A549 (cell line): Measurements from ENCODE around the gene SLC5A8. TPM values are rescaled to one million over a fixed set of nuclear protein-coding genes. Genes with fewer than 3 reads are reported as not detected.

Experiments
- ATAC-seq, 2 experiments: fragments of 200-7000 bp in 1 of 2; fragments of >200 bp in 1 of 2; cut with Nextera tagmentation in 1 of 2; cut with Tn5 transposase in 1 of 2; 3 replicates each; pipeline versions ENCODE4 v1.8.0 to v1.9.1; 2018 to 2020; ENCODE audit warnings: mild to moderate bottlenecking in 1 of 2, moderate library complexity in 1 of 2
- CTCF ChIA-PET: fragments of 300-600 bp; sonication (Branson Sonifier 250); formaldehyde crosslinking; extraction: SDS; loops from one replicate; lab custom pipeline; 2021; ENCODE audit warnings: antibody characterized with exemption, inconsistent platforms; lab: Yijun Ruan, JAX
- POLR2A ChIA-PET: fragments of 350-600 bp; formaldehyde crosslinking; extraction: SDS; loops from one replicate; lab custom pipeline; 2021; ENCODE audit warnings: antibody characterized with exemption, inconsistent platforms; lab: Yijun Ruan, JAX
- DNase-seq, 2 experiments: peaks; one replicate each; pipeline versions ENCODE4 v3.0.0 to v3.0.0-alpha.2; 2011 to 2016; ENCODE audit warnings: low read depth in 1 of 2, low spot score in 1 of 2
- FAIRE-seq: peaks from 2 replicates; lab custom pipeline; 2011; peaks lifted over from hg19 to GRCh38; lab: Jason Lieb, UNC
- H3K27ac ChIP-seq, 2 experiments: fragments of >200 bp; sonication (Bioruptor Twin); formaldehyde crosslinking; 3 replicates each; pipeline ENCODE4 v1.5.1; 2016 to 2017
- H3K4me1 ChIP-seq: fragments of >200 bp; sonication (Bioruptor Twin); formaldehyde crosslinking; 3 replicates; pipeline ENCODE4 v1.6.1; 2016
- H3K4me2 ChIP-seq: fragments of >200 bp; sonication (Bioruptor Twin); formaldehyde crosslinking; 3 replicates; pipeline ENCODE4 v1.6.1; 2016
- H3K4me3 ChIP-seq: fragments of >200 bp; sonication (Bioruptor Twin); formaldehyde crosslinking; 3 replicates; pipeline ENCODE4 v1.5.1; 2016
- H3K9me3 ChIP-seq: fragments of >200 bp; sonication (Bioruptor Twin); formaldehyde crosslinking; 3 replicates; pipeline ENCODE4 v1.6.1; 2016
- CBX2 ChIP-seq: fragments of 200-600 bp; sonication (generic); IDR thresholded peaks from 2 replicates; pipeline ENCODE4 v1.6.1; 2016; ENCODE audit warnings: low read depth, mild to moderate bottlenecking, borderline replicate concordance
- CHD2 ChIP-seq: fragments of 150-350 bp; IDR thresholded peaks from 2 replicates; pipeline ENCODE4 v1.6.1; 2014; ENCODE audit warnings: low read length; ENCODE audit not compliant: partially characterized antibody
- CHD4 ChIP-seq: fragments of 200-600 bp; sonication (generic); IDR thresholded peaks from 2 replicates; pipeline ENCODE4 v1.6.1; 2016; ENCODE audit warnings: antibody characterized with exemption, mild to moderate bottlenecking, borderline replicate concordance
- EHMT2 ChIP-seq: fragments of 200-600 bp; sonication (generic); IDR thresholded peaks from 2 replicates; pipeline ENCODE4 v1.6.1; 2016; ENCODE audit warnings: antibody characterized with exemption, low read depth, mild to moderate bottlenecking, moderate library complexity
- EP300 ChIP-seq, 2 experiments: fragments of >200 bp; sonication (Bioruptor Twin); formaldehyde crosslinking; IDR thresholded peaks; 2 replicates in 1 of 2; 3 replicates in 1 of 2; pipeline ENCODE4 v1.6.1; 2016 to 2017
- ESRRA ChIP-seq: fragments of 150-350 bp; IDR thresholded peaks from 2 replicates; pipeline ENCODE4 v1.6.1; 2014; ENCODE audit warnings: mild to moderate bottlenecking, low read length, borderline replicate concordance
- FOSB ChIP-seq: fragments of 250-450 bp; sonication (Bioruptor Pico); IDR thresholded peaks from 2 replicates; pipeline ENCODE4 v1.5.0; 2020; ENCODE audit warnings: mild to moderate bottlenecking, moderate library complexity
- FOXS1 ChIP-seq: fragments of 250-450 bp; sonication (Bioruptor Pico); IDR thresholded peaks from 2 replicates; pipeline ENCODE4 v1.5.0; 2020; ENCODE audit warnings: mild to moderate bottlenecking, moderate library complexity
- GATA3 ChIP-seq: IDR thresholded peaks from 2 replicates; pipeline ENCODE4 v1.6.1; 2012; ENCODE audit warnings: borderline replicate concordance
- HDAC2 ChIP-seq: fragments of 200-600 bp; sonication (generic); IDR thresholded peaks from 2 replicates; pipeline ENCODE4 v1.6.1; 2016
- HOXB5 ChIP-seq: fragments of 250-450 bp; sonication (Bioruptor Pico); IDR thresholded peaks from 2 replicates; pipeline ENCODE4 v1.5.0; 2020; ENCODE audit warnings: mild to moderate bottlenecking, moderate library complexity
- JUN ChIP-seq, 2 experiments: fragments of >200 bp; sonication (Bioruptor Twin); formaldehyde crosslinking; IDR thresholded peaks; 2 replicates in 1 of 2; 3 replicates in 1 of 2; pipeline ENCODE4 v1.6.1; 2016 to 2017
- JUNB ChIP-seq: fragments of >200 bp; sonication (Bioruptor Twin); formaldehyde crosslinking; IDR thresholded peaks from 2 replicates; pipeline ENCODE4 v1.6.1; 2016
- KDM1A ChIP-seq: fragments of 200-600 bp; sonication (generic); IDR thresholded peaks from 2 replicates; pipeline ENCODE4 v1.6.1; 2016; ENCODE audit warnings: low read depth, mild to moderate bottlenecking
- KDM5A ChIP-seq: fragments of 200-600 bp; sonication (generic); IDR thresholded peaks from 2 replicates; pipeline ENCODE4 v1.6.1; 2016; ENCODE audit warnings: antibody characterized with exemption, mild to moderate bottlenecking
- NFE2L2 ChIP-seq: fragments of 150-350 bp; conservative IDR thresholded peaks from 2 replicates; pipeline ENCODE4 v1.6.1; 2014; ENCODE audit warnings: low read length
- NPAS2 ChIP-seq: fragments of 250-450 bp; sonication (Bioruptor Pico); IDR thresholded peaks from 2 replicates; pipeline ENCODE4 v1.8.0; 2022; ENCODE audit warnings: mild to moderate bottlenecking, moderate library complexity, borderline replicate concordance
- POLR2AphosphoS2 ChIP-seq: conservative IDR thresholded peaks from 2 replicates; pipeline ENCODE4 v1.6.1; 2012; ENCODE audit warnings: low read length, improper control_type of control experiment, inconsistent platforms
- RAD21 ChIP-seq, 2 experiments: fragments of >200 bp in 1 of 2; sonication (Bioruptor Twin) in 1 of 2; formaldehyde crosslinking in 1 of 2; IDR thresholded peaks in 1 of 2; conservative IDR thresholded peaks in 1 of 2; 2 replicates in 1 of 2; 3 replicates in 1 of 2; pipeline ENCODE4 v1.6.1; 2012 to 2018; ENCODE audit warnings: inconsistent platforms in 1 of 2
- RNF2 ChIP-seq: fragments of 200-600 bp; sonication (generic); IDR thresholded peaks from 2 replicates; pipeline ENCODE4 v1.6.1; 2016; ENCODE audit warnings: low read depth, mild to moderate bottlenecking, antibody characterized with exemption, moderate library complexity, borderline replicate concordance
- TFCP2L1 ChIP-seq: fragments of 250-450 bp; sonication (Bioruptor Pico); IDR thresholded peaks from 2 replicates; pipeline ENCODE4 v1.5.0; 2021; ENCODE audit warnings: mild to moderate bottlenecking
- ZC3H11A ChIP-seq: fragments of 450-650 bp; IDR thresholded peaks from 2 replicates; pipeline ENCODE4 v1.6.1; 2014; ENCODE audit warnings: antibody characterized with exemption, mild to moderate bottlenecking
- ZSCAN20 ChIP-seq: fragments of 250-450 bp; sonication (Bioruptor Pico); IDR thresholded peaks from 2 replicates; pipeline ENCODE4 v1.8.0; 2022; ENCODE audit warnings: mild to moderate bottlenecking, moderate library complexity
- WGBS: methylation state at CpG from one replicate; pipeline ENCODE4 v1.1.6; 2017; ENCODE audit errors: missing lambda C conversion rate; 5-methylcytosine and 5-hydroxymethylcytosine counted together
- polyA plus RNA-seq, 4 experiments: library from polyadenylated mRNA; depleted of rRNA in 3 of 4; stranded (reverse); fragments of >200 nt; fragmentation: RNase III in 1 of 4; extraction: RNeasy Plus Mini Kit Qiagen cat#74134 plus additional on column Dnase treatment in 1 of 4; gene quantifications; 2 replicates in 3 of 4; 3 replicates in 1 of 4; pipeline ENCODE4 v1.2.3, GENCODE V29; 2011 to 2017
- TF ChIP-seq, protein P1 (sequence below): fragments of 450-650 bp; IDR thresholded peaks from 2 replicates; pipeline ENCODE4 v1.6.1; 2014; ENCODE audit warnings: antibody characterized with exemption
- TF ChIP-seq, protein P2 (sequence below): IDR thresholded peaks from 2 replicates; pipeline ENCODE4 v1.6.1; 2012

SLC5A8 gene
- polyA plus RNA-seq, 2 of the 4 experiments (the other 2 are of a cell fraction): not detected

DNA sequence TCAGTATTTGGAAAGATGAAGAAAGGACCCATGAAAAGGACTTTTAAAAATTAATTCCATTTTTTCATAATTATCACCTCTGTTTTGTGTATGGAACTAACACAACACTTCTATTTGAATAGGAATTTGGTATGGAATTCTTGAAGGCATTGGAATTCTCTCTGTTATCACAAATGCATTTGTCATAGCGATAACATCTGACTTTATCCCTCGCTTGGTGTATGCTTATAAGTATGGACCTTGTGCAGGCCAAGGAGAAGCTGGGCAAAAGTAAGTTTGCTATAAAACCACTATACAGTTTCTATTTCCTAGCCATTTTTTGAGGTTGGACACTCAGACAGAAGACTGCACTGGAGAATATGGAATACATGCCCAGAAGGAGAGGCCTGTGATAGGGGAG is 98.6 kb downstream of the SLC5A8 start:
- Histone ChIP-seq H3K9me3 (no peaks in the 10 kb centered on the region), H3K4me2 (no peak overlapping the region), H3K4me1 (no peaks in the 10 kb centered on the region), H3K27ac (no peak overlapping the region), H3K4me3 (no peak overlapping the region)
- DNase-seq (no peak), ATAC-seq (no peak), FAIRE-seq (no peak)
- TF ChIP-seq NFE2L2: no peak
- TF ChIP-seq FOXS1 (CRISPR knock-in tag): no peak
- no peak for TF ChIP-seq HDAC2
- TF ChIP-seq FOSB (CRISPR knock-in tag): no peak
- TF ChIP-seq JUNB: no peak
- no peak for TF ChIP-seq ZC3H11A
- TF ChIP-seq, protein P1, sequence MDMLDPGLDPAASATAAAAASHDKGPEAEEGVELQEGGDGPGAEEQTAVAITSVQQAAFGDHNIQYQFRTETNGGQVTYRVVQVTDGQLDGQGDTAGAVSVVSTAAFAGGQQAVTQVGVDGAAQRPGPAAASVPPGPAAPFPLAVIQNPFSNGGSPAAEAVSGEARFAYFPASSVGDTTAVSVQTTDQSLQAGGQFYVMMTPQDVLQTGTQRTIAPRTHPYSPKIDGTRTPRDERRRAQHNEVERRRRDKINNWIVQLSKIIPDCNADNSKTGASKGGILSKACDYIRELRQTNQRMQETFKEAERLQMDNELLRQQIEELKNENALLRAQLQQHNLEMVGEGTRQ: no peak
- TF ChIP-seq CHD4: no peak
- TF ChIP-seq HOXB5 (CRISPR knock-in tag): no peak
- TF ChIP-seq RNF2: no peak
- TF ChIP-seq GATA3: no peak
- no peak for TF ChIP-seq ZSCAN20 (CRISPR knock-in tag)
- ChIA-PET POLR2A (no interaction called here), CTCF (no interaction called here)
- 37% methylated on average over 2 of the region's 2 CpGs for WGBS

DNA sequence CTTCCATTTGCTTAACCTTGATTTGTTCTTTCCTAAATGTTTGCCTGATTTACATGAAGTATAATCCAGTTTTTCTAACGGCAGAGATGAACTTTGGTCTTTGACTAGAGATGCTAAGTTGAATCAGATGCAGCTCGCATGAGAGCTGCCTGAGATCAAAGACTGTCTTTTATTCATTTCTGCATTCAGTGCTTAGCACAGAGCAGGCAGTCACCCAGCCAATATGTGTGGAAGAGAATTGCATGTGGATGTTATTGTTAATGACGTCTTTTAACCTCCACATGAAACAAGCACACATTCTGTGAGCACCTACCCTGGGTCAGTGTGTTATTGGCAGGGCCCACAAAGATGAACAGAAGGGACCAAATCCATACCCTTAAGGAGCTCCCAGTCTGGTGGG is 99.2 kb downstream of the SLC5A8 start:
- ATAC-seq (no peak), DNase-seq (no peak), FAIRE-seq (no peak)
- 7% methylated on average over 3 of the region's 3 CpGs for WGBS
- no peak for TF ChIP-seq FOSB (CRISPR knock-in tag)
- no peak for TF ChIP-seq KDM5A
- TF ChIP-seq RNF2: no peak
- no peak for TF ChIP-seq ZC3H11A
- TF ChIP-seq JUNB: no peak
- no peak for TF ChIP-seq JUN (IDR thresholded peaks at IDR 0.05)
- no peak for TF ChIP-seq CBX2
- TF ChIP-seq TFCP2L1 (CRISPR knock-in tag): no peak
- TF ChIP-seq KDM1A: no peak
- TF ChIP-seq, protein P1: no peak
- no peak for TF ChIP-seq HDAC2
- no peak for TF ChIP-seq RAD21 (conservative IDR thresholded peaks at IDR 0.05 in 1 of 2, IDR thresholded peaks at IDR 0.05 in 1 of 2)
- TF ChIP-seq, protein P2, sequence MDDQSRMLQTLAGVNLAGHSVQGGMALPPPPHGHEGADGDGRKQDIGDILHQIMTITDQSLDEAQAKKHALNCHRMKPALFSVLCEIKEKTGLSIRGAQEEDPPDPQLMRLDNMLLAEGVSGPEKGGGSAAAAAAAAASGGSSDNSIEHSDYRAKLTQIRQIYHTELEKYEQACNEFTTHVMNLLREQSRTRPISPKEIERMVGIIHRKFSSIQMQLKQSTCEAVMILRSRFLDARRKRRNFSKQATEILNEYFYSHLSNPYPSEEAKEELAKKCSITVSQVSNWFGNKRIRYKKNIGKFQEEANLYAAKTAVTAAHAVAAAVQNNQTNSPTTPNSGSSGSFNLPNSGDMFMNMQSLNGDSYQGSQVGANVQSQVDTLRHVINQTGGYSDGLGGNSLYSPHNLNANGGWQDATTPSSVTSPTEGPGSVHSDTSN: no peak
- no peak for TF ChIP-seq POLR2AphosphoS2
- TF ChIP-seq EHMT2: no peak
- no peak for TF ChIP-seq CHD2
- no peak for TF ChIP-seq ESRRA
- no peak for TF ChIP-seq EP300 (IDR thresholded peaks at IDR 0.05)
- TF ChIP-seq NPAS2 (CRISPR knock-in tag): no peak
- H3K27ac ChIP-seq: no peak overlapping the region
- H3K9me3 ChIP-seq: no peaks in the 10 kb centered on the region
- no peaks in the 10 kb centered on the region for H3K4me1 ChIP-seq
- POLR2A ChIA-PET: no interaction called here
- no peak overlapping the region for H3K4me3 ChIP-seq
- CTCF ChIA-PET: no interaction called here
- H3K4me2 ChIP-seq: no peak overlapping the region
